ENCODE measurements around the gene S100A8.

Gene S100A8

GRCh38 chr1:153371231-153371630 is 19.6 kb downstream of the S100A8 start:
- no peak for DNase-seq (ENCODE audit: low read depth in 2 of 2)
- H3K4me3 ChIP-seq (replicated peaks in 1 of 2; ENCODE audit: low read depth in 2 of 2, low read length in 2 of 2) = no peak overlapping the region
- TF ChIP-seq CTCF (IDR thresholded peaks at IDR 0.05; ENCODE audit: low read depth, low read length) = no peak

- TF ChIP-seq CTCF (IDR thresholded peaks at IDR 0.05; ENCODE audit: low read depth, low read length) = no peak
These were observed 20.7 kb downstream of the S100A8 start for GRCh38 chr1:153370146-153370545.

GRCh38 chr1:153368495-153368894 is 22.4 kb downstream of the S100A8 start:
- TF ChIP-seq CTCF (IDR thresholded peaks at IDR 0.05; ENCODE audit: low read depth, low read length) = no peak
- no peak for DNase-seq (ENCODE audit: low read depth in 2 of 2)
- H3K4me3 ChIP-seq (replicated peaks in 1 of 2; ENCODE audit: low read depth in 2 of 2, low read length in 2 of 2) = no peak overlapping the region

More at GRCh38 chr1:153370146-153370545, 20.7 kb downstream of the S100A8 start:
- no peak overlapping the region for H3K4me3 ChIP-seq (replicated peaks in 1 of 2; ENCODE audit: low read depth in 2 of 2, low read length in 2 of 2)
- no peak for DNase-seq (ENCODE audit: low read depth in 2 of 2)

GRCh38 chr1:153367090-153367489 is 23.8 kb downstream of the S100A8 start:
- DNase-seq (ENCODE audit: low read depth in 2 of 2) = no peak
- H3K4me3 ChIP-seq (replicated peaks in 1 of 2; ENCODE audit: low read depth in 2 of 2, low read length in 2 of 2) = no peak overlapping the region
- no peak for TF ChIP-seq CTCF (IDR thresholded peaks at IDR 0.05; ENCODE audit: low read depth, low read length)

- no peak for DNase-seq (ENCODE audit: low read depth in 2 of 2)
- TF ChIP-seq CTCF (IDR thresholded peaks at IDR 0.05; ENCODE audit: low read depth, low read length) = no peak
- H3K4me3 ChIP-seq (replicated peaks in 1 of 2; ENCODE audit: low read depth in 2 of 2, low read length in 2 of 2) = no peak overlapping the region
These were observed 24.6 kb downstream of the S100A8 start for GRCh38 chr1:153366261-153366660.

- no peak overlapping the region for H3K4me3 ChIP-seq (replicated peaks in 1 of 2; ENCODE audit: low read depth in 2 of 2, low read length in 2 of 2)
- no peak for TF ChIP-seq CTCF (IDR thresholded peaks at IDR 0.05; ENCODE audit: low read depth, low read length)
- no peak for DNase-seq (ENCODE audit: low read depth in 2 of 2)
These were observed 25.2 kb downstream of the S100A8 start for GRCh38 chr1:153365696-153366095.
